ENCODE measurements around the gene PRAC2. TPM values are rescaled to one million over a fixed set of nuclear protein-coding genes. Genes with fewer than 3 reads are reported as not detected.

PRAC2 gene
- total and polyA plus RNA-seq, 12 donors = not detected

GRCh38 chr17:48693178-48693577 is 29.8 kb upstream of the PRAC2 start:
- 26 to 39% methylated on average over 1 of the region's 1 CpG for WGBS, 2 donors
- peaks cover 0 to 78% (median 64%) of the 10 kb centered on the region in 7 donors for H3K27me3 ChIP-seq
- intact Hi-C loops (cut with DNase I) = no loop called here

GRCh38 chr17:48701864-48702532 is 21.0 kb upstream of the PRAC2 start:
- H3K27ac ChIP-seq = no peak overlapping the region
- no peaks in the 10 kb centered on the region for H3K36me3 ChIP-seq
- intact Hi-C loops (cut with DNase I) = no loop called here
- H3K4me1 ChIP-seq = no peaks in the 10 kb centered on the region
- H3K4me3 ChIP-seq = no peak overlapping the region
- 91% methylated on average over 10 of the region's 10 CpGs for WGBS, 2 donors
- ATAC-seq = no peak
- peaks cover 0 to 99% (median 93%) of the 10 kb centered on the region in 7 donors for H3K27me3 ChIP-seq
- no peak for TF ChIP-seq CTCF (IDR thresholded peaks at IDR 0.05)
- DNase-seq = no peak
- H3K9me3 ChIP-seq = no peaks in the 10 kb centered on the region

More at GRCh38 chr17:48693178-48693577, 29.8 kb upstream of the PRAC2 start:
- H3K27ac ChIP-seq = no peak overlapping the region
- H3K36me3 ChIP-seq = no peaks in the 10 kb centered on the region
- peaks cover 0 to 10% (median 0%) of the 10 kb centered on the region in 11 donors for H3K9me3 ChIP-seq
- TF ChIP-seq CTCF (IDR thresholded peaks at IDR 0.05) = no peak
- H3K4me3 ChIP-seq = no peak overlapping the region
- DNase-seq (no peak), ATAC-seq (no peak)
- no peaks in the 10 kb centered on the region for H3K4me1 ChIP-seq

- TF ChIP-seq CTCF (IDR thresholded peaks at IDR 0.05) = no peak
- H3K4me3 ChIP-seq = no peak overlapping the region
- WGBS, 2 donors = 70 to 71% methylated on average over 11 of the region's 11 CpGs
- DNase-seq = no peak
- no peaks in the 10 kb centered on the region for H3K9me3 ChIP-seq
- no peak overlapping the region for H3K27ac ChIP-seq
- H3K4me1 ChIP-seq = no peaks in the 10 kb centered on the region
- no peaks in the 10 kb centered on the region for H3K36me3 ChIP-seq
- peaks cover 0 to 99% (median 93%) of the 10 kb centered on the region in 7 donors for H3K27me3 ChIP-seq
- intact Hi-C loops (cut with DNase I) = no loop called here
- no peak for ATAC-seq
Measured at GRCh38 chr17:48704361-48705248, 18.4 kb upstream of the PRAC2 start.

GRCh38 chr17:48711128-48711527 is 11.9 kb upstream of the PRAC2 start:
- ATAC-seq = no peak
- no peaks in the 10 kb centered on the region for H3K4me1 ChIP-seq
- H3K9me3 ChIP-seq = no peaks in the 10 kb centered on the region
- intact Hi-C loops (cut with DNase I) = no loop called here
- no peak for TF ChIP-seq CTCF (IDR thresholded peaks at IDR 0.05)
- WGBS, 2 donors = 68 to 71% methylated on average over 4 of the region's 4 CpGs
- no peak overlapping the region for H3K27ac ChIP-seq
- peaks cover 2 to 100% (median 98%) of the 10 kb centered on the region in 7 donors for H3K27me3 ChIP-seq
- no peak overlapping the region for H3K4me3 ChIP-seq
- DNase-seq = no peak
- no peaks in the 10 kb centered on the region for H3K36me3 ChIP-seq

Data from heart right ventricle (tissue), 16 donors.